GM12874 (cell line): ENCODE measurements around the gene EVI5L.
A peak's percentile ranks its signal among the peaks of the same experiment; 100 is the strongest.

Experiments
- TF ChIP-seq, protein P1 (sequence below): IDR thresholded peaks from 2 replicates; pipeline ENCODE4 v1.5.1; 2011; ENCODE audit warnings: low read depth, mild to moderate bottlenecking, control low read depth, low read length, moderate library complexity; ENCODE audit not compliant: insufficient read depth

EVI5L gene

GRCh38 chr19:7858109-7858770, 28.2 kb downstream of the EVI5L start:
- TF ChIP-seq, protein P1, sequence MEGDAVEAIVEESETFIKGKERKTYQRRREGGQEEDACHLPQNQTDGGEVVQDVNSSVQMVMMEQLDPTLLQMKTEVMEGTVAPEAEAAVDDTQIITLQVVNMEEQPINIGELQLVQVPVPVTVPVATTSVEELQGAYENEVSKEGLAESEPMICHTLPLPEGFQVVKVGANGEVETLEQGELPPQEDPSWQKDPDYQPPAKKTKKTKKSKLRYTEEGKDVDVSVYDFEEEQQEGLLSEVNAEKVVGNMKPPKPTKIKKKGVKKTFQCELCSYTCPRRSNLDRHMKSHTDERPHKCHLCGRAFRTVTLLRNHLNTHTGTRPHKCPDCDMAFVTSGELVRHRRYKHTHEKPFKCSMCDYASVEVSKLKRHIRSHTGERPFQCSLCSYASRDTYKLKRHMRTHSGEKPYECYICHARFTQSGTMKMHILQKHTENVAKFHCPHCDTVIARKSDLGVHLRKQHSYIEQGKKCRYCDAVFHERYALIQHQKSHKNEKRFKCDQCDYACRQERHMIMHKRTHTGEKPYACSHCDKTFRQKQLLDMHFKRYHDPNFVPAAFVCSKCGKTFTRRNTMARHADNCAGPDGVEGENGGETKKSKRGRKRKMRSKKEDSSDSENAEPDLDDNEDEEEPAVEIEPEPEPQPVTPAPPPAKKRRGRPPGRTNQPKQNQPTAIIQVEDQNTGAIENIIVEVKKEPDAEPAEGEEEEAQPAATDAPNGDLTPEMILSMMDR: no peak

- TF ChIP-seq, protein P1: no peak
Observed at GRCh38 chr19:7859831-7860713, 30.1 kb downstream of the EVI5L start.

DNA sequence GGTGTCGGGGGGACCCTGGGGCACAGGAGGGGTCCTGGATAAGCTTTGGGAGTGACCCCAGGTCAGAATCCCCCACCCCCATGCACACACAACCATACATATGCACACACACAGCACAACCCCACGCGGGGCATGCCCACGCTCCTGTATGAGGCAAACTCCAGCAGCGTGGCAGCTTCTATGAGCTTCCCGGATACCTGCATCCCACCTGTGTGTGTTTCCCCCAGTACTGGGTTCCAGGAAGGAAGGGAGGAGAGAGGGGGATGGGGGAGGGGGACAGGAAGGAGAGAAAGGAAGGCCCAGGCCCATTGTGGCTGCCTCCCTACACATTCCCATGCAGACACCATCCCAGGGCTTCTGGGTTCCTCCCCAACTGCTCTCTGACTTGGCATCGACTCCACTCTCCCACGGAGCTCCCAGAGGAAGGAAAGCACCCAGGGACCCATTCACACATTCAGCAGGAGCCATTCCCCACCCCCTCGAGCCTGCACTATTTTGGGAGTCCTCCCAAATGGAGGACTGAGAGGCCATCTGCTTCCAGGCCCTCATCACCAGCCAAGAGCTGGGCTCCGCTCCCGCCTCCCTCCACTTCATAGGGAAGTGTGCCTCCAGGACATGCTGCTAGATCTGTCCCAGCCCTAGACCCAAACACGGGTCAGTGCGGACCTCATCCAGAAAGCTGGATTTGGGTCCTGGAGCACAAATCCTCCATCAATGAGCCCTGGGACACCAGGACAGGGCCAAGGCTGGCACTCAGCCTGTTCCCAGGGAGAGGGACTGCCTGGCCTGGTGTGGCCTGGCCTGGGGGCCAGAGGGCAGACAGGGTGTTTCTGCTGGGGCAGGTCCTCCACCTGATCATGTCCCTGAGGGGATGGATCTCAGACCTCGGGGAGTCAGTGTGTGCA, 30.9 kb downstream of the EVI5L start:
- TF ChIP-seq, protein P1: no peak

DNA sequence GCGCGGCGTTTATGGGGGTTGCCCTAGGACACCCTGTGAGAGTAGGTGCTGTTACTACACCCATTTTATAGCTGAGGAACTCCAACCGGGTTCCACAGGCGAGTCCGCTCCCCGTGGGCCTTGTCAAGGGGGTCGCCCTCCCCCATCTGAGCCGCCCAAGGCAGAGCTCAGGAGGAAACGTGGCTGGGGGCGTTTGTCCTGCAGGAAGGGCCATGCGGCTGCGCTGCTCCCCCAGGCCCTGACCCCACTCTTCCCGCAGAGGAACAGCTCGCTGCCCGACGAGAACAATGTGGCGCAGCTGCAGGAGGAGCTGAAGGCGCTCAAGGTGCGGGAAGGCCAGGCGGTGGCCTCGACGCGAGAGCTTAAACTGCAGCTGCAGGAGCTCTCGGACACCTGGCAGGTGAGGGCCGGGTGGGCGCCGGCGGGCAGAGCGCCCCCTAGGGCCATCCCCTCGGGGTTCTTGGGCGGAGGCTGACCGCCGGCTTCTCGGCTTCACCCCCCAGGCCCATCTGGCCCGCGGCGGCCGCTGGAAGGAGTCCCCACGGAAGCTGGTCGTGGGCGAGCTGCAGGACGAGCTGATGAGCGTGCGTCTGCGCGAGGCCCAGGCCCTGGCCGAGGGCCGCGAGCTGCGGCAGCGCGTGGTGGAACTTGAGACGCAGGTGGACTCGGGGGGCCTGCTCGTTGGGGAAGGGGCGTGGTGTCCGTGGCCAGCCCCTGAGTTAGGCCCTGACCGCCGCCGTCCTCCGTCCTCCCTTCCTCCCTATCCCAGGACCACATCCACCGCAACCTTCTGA, 31.8 kb downstream of the EVI5L start:
- TF ChIP-seq, protein P1: peak; percentile 35; the same call in 1 of the 2 replicates

DNA sequence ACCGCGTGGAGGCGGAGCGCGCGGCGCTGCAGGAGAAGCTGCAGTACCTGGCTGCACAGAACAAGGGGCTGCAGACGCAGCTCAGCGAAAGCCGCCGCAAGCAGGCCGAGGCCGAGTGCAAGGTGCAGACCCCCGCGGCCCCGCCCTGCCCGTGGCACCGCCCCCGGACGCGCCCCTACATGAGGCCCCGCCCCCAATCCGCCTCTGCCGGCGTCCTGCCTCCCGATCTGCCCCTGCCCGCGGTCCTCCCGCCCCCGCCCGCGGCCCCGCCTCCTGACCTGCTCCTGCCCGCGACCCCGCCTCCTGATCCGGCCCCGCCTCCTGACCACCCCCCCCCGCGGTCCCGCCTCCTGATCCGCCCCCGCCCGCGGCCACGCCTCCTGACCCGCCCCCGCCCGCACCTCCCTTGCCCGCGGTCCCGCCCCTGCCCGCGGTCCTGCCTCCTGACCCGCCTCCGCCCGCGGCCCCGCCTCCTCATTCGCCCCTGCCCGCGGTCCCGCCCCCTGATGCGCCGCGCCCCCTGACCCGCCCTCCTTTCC, 32.5 kb downstream of the EVI5L start:
- TF ChIP-seq, protein P1: no peak

- TF ChIP-seq, protein P1: no peak
Observed at GRCh38 chr19:7863157-7863970, 33.3 kb downstream of the EVI5L start.
